Cardiac muscle cell (in vitro differentiated cells and primary cell): Measurements from ENCODE around the gene PSMC6. TPM values are rescaled to one million over a fixed set of nuclear protein-coding genes. Genes with fewer than 3 reads are reported as not detected.

ENCODE experiments used
- DNase-seq, 2 donors: peaks; one replicate each; pipeline versions ENCODE4 v3.0.0 to v3.0.0-alpha.2; 2010 to 2017; ENCODE audit warnings: low read depth in 1 of 2, low spot score in 1 of 2
- H3K27ac ChIP-seq: fragments of 200-600 bp; sonication (generic); 2 replicates; pipeline ENCODE4 v1.5.1; 2016
- H3K27me3 ChIP-seq: fragments of 200-600 bp; sonication (generic); 2 replicates; pipeline ENCODE4 v1.6.0; 2016; ENCODE audit warnings: control low read depth
- H3K36me3 ChIP-seq: fragments of 200-600 bp; sonication (generic); 2 replicates; pipeline ENCODE4 v1.5.1; 2016; ENCODE audit warnings: control low read depth
- H3K4me1 ChIP-seq: fragments of 200-600 bp; sonication (generic); 2 replicates; pipeline ENCODE4 v1.8.1; 2017; ENCODE audit warnings: low read depth, mild to moderate bottlenecking, mixed run types
- H3K4me3 ChIP-seq: fragments of 200-600 bp; sonication (generic); 2 replicates; pipeline ENCODE4 v1.5.1; 2016; ENCODE audit warnings: mild to moderate bottlenecking
- H3K9me3 ChIP-seq: fragments of 200-600 bp; sonication (generic); 2 replicates; pipeline ENCODE4 v1.5.1; 2017; ENCODE audit warnings: low read depth, mild to moderate bottlenecking, control low read depth
- CTCF ChIP-seq: IDR thresholded peaks from 2 replicates; pipeline ENCODE4 v1.5.1; 2012; ENCODE audit warnings: low read depth, mild to moderate bottlenecking, low read length
- polyA plus RNA-seq: library from polyadenylated mRNA; unstranded; fragments of >200 nt; fragmentation: Nextera tagmentation; extraction: Ambion mirVana; gene quantifications from 2 replicates; pipeline ENCODE4 v1.2.1, GENCODE V29; 2016
- total RNA-seq: library from RNA; depleted of rRNA; stranded (reverse); fragments of >200 nt; gene quantifications from 2 replicates; pipeline ENCODE4 v1.2.3, GENCODE V29; 2016

Gene PSMC6
- total and polyA plus RNA-seq, 2 experiments from 2014 or later, result 135 to 151 TPM

DNA sequence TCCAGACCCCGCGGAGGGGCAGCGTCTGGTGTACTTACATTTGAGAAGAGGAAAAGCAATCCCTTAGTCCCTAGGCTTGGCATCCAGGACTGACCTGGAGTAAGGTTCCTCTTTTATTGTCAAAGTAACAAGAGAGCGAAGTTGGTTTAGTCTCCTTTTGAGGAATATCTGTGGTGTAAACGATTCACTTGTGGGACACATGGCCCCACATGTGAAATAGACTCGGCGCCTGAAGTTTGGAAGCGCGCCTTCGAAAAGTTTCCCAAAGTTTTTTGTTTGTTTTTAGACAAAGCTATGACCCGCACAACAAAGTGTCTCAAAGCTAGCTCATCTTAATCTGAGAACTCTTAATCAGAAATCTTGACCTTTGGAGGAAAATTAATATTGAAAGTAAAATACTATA is 23.7 kb downstream of the PSMC6 start:
- no peaks in the 10 kb centered on the region for H3K27me3 ChIP-seq
- peak overlapping the region; percentile 79 for H3K4me3 ChIP-seq
- peak in 1 of 2 donors; percentile 24 for DNase-seq
- H3K27ac ChIP-seq, result peak overlapping the region; percentile 86
- no peak for TF ChIP-seq CTCF
- no peaks in the 10 kb centered on the region for H3K9me3 ChIP-seq
- H3K4me1 ChIP-seq, result peaks cover 12% of the 10 kb centered on the region
- H3K36me3 ChIP-seq, result peaks cover 20% of the 10 kb centered on the region

DNA sequence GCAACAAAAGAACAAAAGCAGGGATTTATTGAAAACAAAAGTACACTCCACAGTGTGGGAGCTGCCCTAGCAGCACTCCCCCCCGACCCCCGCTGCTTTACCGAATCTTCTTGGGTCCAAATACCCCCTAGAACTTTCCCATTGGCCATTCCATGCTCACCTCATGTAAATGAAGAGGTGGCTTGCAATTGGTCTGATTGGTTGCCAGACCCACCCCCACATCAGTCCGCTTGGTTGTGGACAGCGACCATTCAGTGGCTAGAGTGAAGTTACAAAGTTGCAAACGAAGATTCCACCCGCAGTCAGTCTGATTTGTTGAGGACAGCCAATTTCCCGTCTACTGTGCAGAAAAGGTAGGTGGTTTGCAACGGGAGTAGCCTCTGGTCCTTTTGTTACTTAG is 26.8 kb downstream of the PSMC6 start:
- H3K36me3 ChIP-seq, result no peaks in the 10 kb centered on the region
- no peaks in the 10 kb centered on the region for H3K27me3 ChIP-seq
- no peaks in the 10 kb centered on the region for H3K9me3 ChIP-seq
- H3K27ac ChIP-seq, result no peak overlapping the region
- no peak overlapping the region for H3K4me3 ChIP-seq
- DNase-seq, result no peak
- peaks cover 26% of the 10 kb centered on the region for H3K4me1 ChIP-seq
- no peak for TF ChIP-seq CTCF

- Histone ChIP-seq H3K36me3 (no peaks in the 10 kb centered on the region), H3K4me1 (peaks cover 21% of the 10 kb centered on the region), H3K9me3 (no peaks in the 10 kb centered on the region), H3K27me3 (no peaks in the 10 kb centered on the region), H3K4me3 (no peak overlapping the region), H3K27ac (peak overlapping the region; percentile 32)
- no peak for DNase-seq
- TF ChIP-seq CTCF, result no peak
Measured at GRCh38 chr14:52735921-52736489, 29.0 kb downstream of the PSMC6 start.

DNA sequence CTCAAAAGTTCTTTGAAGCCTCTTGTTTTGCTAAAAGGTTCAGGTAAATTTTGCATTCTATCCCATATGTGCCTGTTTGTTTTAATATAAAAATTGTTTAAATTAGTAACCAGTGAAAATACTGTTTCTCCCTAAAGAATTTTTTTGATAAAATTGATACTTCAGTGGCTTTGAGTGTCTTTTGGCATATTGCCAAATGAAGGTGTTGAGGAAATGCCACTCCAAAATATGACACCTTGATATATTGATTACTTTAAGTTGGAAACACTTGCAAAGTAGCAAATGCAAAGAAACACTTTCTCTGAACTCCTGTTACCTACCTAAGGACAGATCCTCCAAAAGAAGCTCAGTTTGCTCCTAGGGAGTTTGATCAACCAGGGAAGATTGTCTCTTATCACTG is 31.4 kb downstream of the PSMC6 start:
- TF ChIP-seq CTCF, result no peak
- Histone ChIP-seq H3K9me3 (no peaks in the 10 kb centered on the region), H3K4me3 (no peak overlapping the region), H3K36me3 (no peaks in the 10 kb centered on the region), H3K4me1 (peaks cover 19% of the 10 kb centered on the region), H3K27me3 (no peaks in the 10 kb centered on the region), H3K27ac (no peak overlapping the region)
- no peak for DNase-seq

- no peak for DNase-seq
- no peak for TF ChIP-seq CTCF
- Histone ChIP-seq H3K9me3 (no peaks in the 10 kb centered on the region), H3K27me3 (no peaks in the 10 kb centered on the region), H3K27ac (no peak overlapping the region), H3K36me3 (no peaks in the 10 kb centered on the region), H3K4me3 (no peak overlapping the region), H3K4me1 (peaks cover 15% of the 10 kb centered on the region)
Measured at GRCh38 chr14:52740751-52741150, 33.8 kb downstream of the PSMC6 start.

- no peak for DNase-seq
- Histone ChIP-seq H3K4me3 (no peak overlapping the region), H3K9me3 (no peaks in the 10 kb centered on the region), H3K36me3 (no peaks in the 10 kb centered on the region), H3K4me1 (peaks cover 8% of the 10 kb centered on the region), H3K27ac (no peak overlapping the region), H3K27me3 (no peaks in the 10 kb centered on the region)
- TF ChIP-seq CTCF, result no peak
Measured at GRCh38 chr14:52741865-52742264, 34.9 kb downstream of the PSMC6 start.
